Colonic mucosa (tissue), 4 donors: Measurements from ENCODE around the gene OSGEP. TPM values are rescaled to one million over a fixed set of nuclear protein-coding genes. Genes with fewer than 3 reads are reported as not detected.
"Not testable (repeated sequence)": the region's sequence is repeated elsewhere in the genome, so short reads cannot be mapped to it uniquely, and the experiment has no call there.

ENCODE experiments used
- DNase-seq: peaks from one replicate; pipeline ENCODE4 v3.0.0-alpha.2; 2020
- H3K27ac ChIP-seq: fragments of 200-600 bp; one replicate; pipeline ENCODE4 v1.8.0; 2021
- H3K27me3 ChIP-seq: fragments of 200-600 bp; one replicate; pipeline ENCODE4 v1.8.0; 2021
- H3K36me3 ChIP-seq: fragments of 200-600 bp; one replicate; pipeline ENCODE4 v1.8.0; 2021
- H3K4me1 ChIP-seq: fragments of 200-600 bp; one replicate; pipeline ENCODE4 v1.8.0; 2021; ENCODE audit warnings: mild to moderate bottlenecking
- H3K4me3 ChIP-seq: fragments of 200-600 bp; one replicate; pipeline ENCODE4 v1.8.0; 2021
- H3K9ac ChIP-seq, 2 donors: one replicate each; pipeline ENCODE4 v1.7.0; 2013; ENCODE audit warnings: control low read depth in 2 of 2, low read depth in 2 of 2, low read length in 2 of 2
- H3K9me3 ChIP-seq: fragments of 200-600 bp; one replicate; pipeline ENCODE4 v1.8.0; 2021
- intact Hi-C: fragments of 100-400 bp; cut with DNase I; formaldehyde crosslinking; loops from one replicate; pipeline ENCODE4 v1.14.1; 2022
- total RNA-seq, 2 donors: library from RNA; stranded (reverse); fragmentation: NEBNext Ultra II Directional in 1 of 2; extraction: Animal tissue kit (Norgen Biotek cat#: 25700) in 1 of 2; gene quantifications; one replicate each; pipeline ENCODE4 v1.2.1, GENCODE V29; 2021
- TF ChIP-seq, protein P1 (sequence below): fragments of 200-600 bp; IDR thresholded peaks from one replicate; pipeline ENCODE4 v1.8.0; 2022; ENCODE audit warnings: antibody characterized with exemption, mild to moderate bottlenecking
- donor health status: healthy.
- donor health status: DM: no; HTN: no; CAD: no.
- donor health status: DM: no; HTN: no; CAD: no.

Gene OSGEP
- total RNA-seq, 2 donors from 2014 or later: 26.9 to 42.0 TPM

DNA sequence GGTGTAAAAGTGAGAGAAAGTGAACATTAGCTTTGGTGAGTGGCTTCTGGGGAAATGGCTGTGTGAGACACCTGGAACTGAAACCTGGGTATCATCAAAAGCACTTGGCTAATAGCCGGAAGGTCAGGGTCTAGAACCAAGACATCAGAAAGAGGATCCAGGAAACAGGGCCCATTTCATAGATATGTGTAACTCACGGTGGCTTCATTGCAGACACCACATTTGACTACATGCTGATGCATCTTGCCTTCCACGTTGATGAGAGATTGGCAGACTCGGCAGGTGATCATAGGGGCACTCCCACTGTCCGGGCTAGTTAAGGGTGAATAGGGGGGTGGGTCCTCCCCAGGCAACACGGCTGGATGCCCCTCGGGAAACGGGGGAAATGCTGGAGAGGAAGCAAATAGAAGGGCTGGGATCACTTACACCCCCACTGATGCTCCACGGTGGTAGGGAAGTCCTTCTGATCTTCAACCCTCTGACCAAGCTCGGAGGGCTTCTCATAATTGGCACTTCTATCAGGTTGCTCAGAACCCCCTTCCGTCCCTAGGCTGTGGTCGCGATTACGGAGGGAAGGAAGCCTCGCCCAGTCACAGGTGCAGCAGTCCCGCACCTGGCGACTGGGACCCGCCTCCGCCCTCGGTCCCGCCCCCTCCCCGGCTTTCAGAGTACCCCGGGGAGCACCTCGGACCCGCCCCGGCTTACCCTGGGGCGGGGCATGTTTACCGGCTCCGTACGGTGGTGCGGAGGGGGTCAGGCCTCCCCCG lies 6.0 kb upstream of the OSGEP start:
- intact Hi-C loops: loop anchor here (10.0 kb wide), 2 partner anchors 116 to 224 kb away; partner anchors contain the start of genes ANG, PARP2 and RNASE4

DNA sequence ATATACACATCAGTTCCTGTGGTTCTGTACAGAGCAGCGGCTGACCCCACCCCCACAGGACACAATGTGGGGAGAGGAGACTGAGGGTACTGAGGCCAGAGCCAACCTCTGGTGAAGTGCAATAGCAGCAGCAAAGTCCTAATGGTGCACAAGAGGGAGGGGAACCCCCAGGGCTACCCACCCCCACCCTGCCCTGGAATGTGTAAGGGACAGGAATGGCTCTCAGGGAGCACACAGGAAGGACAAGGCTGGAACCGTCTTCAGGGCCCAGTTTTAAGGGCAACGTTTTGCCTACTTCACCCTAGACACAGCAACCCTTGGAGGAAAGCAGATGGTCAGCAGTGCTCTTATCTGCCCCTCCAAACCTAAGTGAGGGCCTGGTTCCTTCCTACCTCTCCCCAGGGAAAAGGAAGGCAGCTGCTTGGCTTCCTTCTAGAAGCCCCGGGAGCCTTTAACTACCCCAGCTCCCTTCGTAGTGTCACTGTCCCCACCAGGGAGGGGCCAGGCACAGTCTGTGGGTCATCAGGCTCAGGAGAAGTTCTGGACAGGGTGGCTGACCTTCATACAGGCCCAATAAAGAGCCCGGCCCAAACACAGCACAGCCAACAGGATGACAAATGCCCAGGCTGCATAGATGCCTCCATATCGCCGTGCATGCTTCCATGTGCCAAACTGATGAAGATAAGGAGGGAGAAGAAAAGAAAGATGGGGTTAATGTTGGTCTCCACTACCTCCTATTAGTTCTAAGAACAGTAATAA lies 3.6 kb upstream of the OSGEP start:
- Histone ChIP-seq H3K4me1 (peaks cover 18% of the 10 kb centered on the region), H3K27ac (no peak overlapping the region), H3K4me3 (no peak overlapping the region), H3K27me3 (no peaks in the 10 kb centered on the region), H3K36me3 (peaks cover 16% of the 10 kb centered on the region), H3K9ac (no peak overlapping the region), H3K9me3 (no peaks in the 10 kb centered on the region)
- DNase-seq: no peak
- TF ChIP-seq, protein P1, sequence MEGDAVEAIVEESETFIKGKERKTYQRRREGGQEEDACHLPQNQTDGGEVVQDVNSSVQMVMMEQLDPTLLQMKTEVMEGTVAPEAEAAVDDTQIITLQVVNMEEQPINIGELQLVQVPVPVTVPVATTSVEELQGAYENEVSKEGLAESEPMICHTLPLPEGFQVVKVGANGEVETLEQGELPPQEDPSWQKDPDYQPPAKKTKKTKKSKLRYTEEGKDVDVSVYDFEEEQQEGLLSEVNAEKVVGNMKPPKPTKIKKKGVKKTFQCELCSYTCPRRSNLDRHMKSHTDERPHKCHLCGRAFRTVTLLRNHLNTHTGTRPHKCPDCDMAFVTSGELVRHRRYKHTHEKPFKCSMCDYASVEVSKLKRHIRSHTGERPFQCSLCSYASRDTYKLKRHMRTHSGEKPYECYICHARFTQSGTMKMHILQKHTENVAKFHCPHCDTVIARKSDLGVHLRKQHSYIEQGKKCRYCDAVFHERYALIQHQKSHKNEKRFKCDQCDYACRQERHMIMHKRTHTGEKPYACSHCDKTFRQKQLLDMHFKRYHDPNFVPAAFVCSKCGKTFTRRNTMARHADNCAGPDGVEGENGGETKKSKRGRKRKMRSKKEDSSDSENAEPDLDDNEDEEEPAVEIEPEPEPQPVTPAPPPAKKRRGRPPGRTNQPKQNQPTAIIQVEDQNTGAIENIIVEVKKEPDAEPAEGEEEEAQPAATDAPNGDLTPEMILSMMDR: no peak
- intact Hi-C loops: loop anchor here (5.0 to 10.0 kb wide), 2 partner anchors 46 to 93 kb away; partner anchors contain the start of gene TEP1

More for the DNA sequence above, 6.0 kb upstream of the OSGEP start:
- no peaks in the 10 kb centered on the region for H3K27me3 ChIP-seq
- peaks cover 16% of the 10 kb centered on the region for H3K36me3 ChIP-seq
- TF ChIP-seq, protein P1: no peak
- peaks cover 12% of the 10 kb centered on the region for H3K4me1 ChIP-seq
- H3K9ac ChIP-seq: peak overlapping the region; percentile 72 to 98
- DNase-seq: peak; percentile 79
- H3K9me3 ChIP-seq: no peaks in the 10 kb centered on the region
- H3K4me3 ChIP-seq: peak overlapping the region; percentile 91
- peak overlapping the region; percentile 95 for H3K27ac ChIP-seq

DNA sequence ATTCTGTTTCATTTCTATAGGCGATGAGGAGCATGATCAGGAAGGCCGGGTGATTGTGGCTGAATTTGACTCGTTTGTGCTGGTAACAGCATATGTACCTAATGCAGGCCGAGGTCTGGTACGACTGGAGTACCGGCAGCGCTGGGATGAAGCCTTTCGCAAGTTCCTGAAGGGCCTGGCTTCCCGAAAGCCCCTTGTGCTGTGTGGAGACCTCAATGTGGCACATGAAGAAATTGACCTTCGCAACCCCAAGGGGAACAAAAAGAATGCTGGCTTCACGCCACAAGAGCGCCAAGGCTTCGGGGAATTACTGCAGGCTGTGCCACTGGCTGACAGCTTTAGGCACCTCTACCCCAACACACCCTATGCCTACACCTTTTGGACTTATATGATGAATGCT lies 2.4 kb upstream of the OSGEP start:
- intact Hi-C loops: loop anchor here (5.0 to 10.0 kb wide), 2 partner anchors 45 to 92 kb away; partner anchors contain the start of gene TEP1
- Histone ChIP-seq H3K36me3 (peaks cover 20% of the 10 kb centered on the region), H3K9ac (no peak overlapping the region), H3K27me3 (no peaks in the 10 kb centered on the region), H3K4me1 (peaks cover 18% of the 10 kb centered on the region), H3K4me3 (no peak overlapping the region), H3K27ac (no peak overlapping the region), H3K9me3 (no peaks in the 10 kb centered on the region)
- TF ChIP-seq, protein P1: no peak
- no peak for DNase-seq

DNA sequence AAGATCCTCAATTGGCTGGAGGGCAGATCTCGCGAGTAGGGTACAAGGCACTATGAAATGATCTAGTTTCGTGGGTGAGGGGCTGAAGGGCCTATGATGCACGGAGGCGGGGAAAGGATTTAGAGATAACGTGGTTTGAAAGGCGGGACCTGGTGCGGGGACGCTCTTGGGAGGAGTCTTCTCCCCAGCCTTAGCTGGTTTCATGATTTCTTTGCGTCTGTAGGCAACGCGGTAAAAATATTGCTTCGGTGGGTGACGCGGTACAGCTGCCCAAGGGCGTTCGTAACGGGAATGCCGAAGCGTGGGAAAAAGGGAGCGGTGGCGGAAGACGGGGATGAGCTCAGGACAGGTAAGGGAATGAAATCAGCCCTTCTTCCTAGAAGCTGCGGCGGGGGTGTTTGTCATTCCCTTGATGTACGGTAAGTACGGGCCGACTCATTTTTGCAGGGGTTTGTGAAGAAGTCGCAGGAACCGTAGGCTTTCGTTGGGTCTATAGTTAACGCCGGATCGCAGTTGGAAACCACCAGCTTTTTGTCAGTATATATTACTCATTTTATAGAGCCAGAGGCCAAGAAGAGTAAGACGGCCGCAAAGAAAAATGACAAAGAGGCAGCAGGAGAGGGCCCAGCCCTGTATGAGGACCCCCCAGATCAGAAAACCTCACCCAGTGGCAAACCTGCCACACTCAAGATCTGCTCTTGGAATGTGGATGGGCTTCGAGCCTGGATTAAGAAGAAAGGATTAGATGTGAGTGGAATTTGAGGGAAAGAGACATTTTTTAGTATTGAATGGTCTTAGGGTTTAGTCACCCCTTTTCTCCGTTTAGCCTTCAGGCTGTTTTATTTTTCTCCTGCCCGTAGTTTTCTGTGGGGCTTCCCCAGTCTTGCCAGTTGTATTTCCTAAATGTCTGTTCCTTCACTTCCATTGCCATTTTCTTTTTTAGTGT lies 1.0 kb upstream of the OSGEP start:
- no peak for DNase-seq
- intact Hi-C loops: loop anchor here (5.0 to 10.0 kb wide), 2 partner anchors 43 to 91 kb away; partner anchors contain the start of gene TEP1
- H3K27me3 ChIP-seq: no peaks in the 10 kb centered on the region
- peak overlapping the region; percentile 97 for H3K27ac ChIP-seq
- TF ChIP-seq, protein P1: no peak
- H3K9ac ChIP-seq: peak overlapping the region; percentile 65 to 95
- H3K4me3 ChIP-seq: peak overlapping the region; percentile 69
- peaks cover 23% of the 10 kb centered on the region for H3K36me3 ChIP-seq
- H3K4me1 ChIP-seq: peaks cover 18% of the 10 kb centered on the region
- H3K9me3 ChIP-seq: no peaks in the 10 kb centered on the region

DNA sequence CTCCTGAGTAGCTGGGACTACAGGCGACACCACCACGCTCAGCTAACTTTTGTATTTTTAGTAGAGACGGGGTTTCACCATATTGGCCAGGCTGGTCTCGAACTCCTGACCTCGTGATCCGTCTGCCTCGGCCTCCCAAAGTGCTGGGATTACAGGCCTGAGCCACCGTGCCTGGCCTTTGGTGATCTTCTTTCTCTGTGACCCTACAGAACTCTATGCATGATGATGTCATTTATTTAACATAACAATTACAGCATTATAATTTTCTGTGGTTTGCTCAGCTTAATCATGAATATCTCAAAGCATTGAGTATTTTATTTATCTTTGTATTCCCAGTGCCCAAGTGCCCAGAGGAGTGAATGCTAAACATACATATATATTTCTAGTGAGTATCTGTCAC lies 1.8 kb downstream of the OSGEP start:
- DNase-seq, H3K9ac ChIP-seq, H3K4me3 ChIP-seq, H3K9me3 ChIP-seq, H3K27ac ChIP-seq, H3K4me1 ChIP-seq, H3K27me3 ChIP-seq: not testable (repeated sequence)
- H3K36me3 ChIP-seq: peaks cover 13% of the 10 kb centered on the region
- intact Hi-C loops: loop anchor here (10.0 kb wide), 1 partner anchor 88 kb away; no protein-coding TSS in a partner anchor
